HG03139 (cell line): Measurements from ENCODE around the gene KIN.
"Not testable (repeated sequence)": the region's sequence is repeated elsewhere in the genome, so short reads cannot be mapped to it uniquely, and the experiment has no call there.

Experiments used
- ATAC-seq: cut with Tn5 transposase; IDR thresholded peaks from one replicate; pipeline ENCODE4 v1.9.1; 2021; ENCODE audit not compliant: unreplicated experiment

The KIN gene

DNA sequence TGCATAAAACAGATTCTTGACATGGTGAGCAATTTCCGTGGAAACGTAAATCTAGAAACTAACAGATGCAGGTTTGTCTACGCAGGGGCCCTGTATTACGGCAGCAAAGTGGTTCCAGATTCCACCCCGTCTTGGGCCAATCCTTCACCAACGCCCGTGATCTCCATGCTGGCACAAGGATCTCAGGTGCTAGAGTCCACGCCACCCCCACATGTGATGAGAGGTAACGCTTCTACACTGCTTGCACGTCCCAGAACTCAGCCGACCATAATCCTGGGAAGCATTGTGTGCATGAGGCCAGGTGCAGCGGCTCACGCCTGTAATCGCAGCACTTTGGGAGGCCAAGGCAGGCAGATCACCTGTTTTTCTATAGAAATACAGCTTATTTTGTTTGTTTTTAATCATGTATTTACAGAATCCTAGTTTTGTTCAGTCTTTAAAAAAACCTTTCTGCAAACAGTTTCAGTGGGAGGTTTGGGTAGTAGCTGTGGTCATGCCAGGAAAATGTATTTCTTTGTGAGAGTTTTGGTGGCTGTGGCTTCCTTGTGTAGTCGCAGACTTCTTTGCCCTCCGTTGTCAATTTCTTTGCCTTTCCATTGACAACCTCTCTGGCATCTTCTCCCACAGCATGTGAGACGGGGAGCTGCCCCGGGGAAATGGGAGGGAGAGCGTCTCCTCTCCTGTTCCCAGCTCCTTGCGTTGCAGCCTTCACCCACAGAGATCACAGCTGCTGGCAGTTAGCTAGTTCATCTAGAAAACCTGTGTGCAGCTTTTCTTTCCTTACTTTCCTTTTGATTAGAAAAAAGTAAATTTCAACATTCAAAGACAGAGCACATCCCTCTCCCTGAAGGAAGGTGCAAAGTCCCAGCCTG is 49.0 kb downstream of the KIN start:
- ATAC-seq: no peak

DNA sequence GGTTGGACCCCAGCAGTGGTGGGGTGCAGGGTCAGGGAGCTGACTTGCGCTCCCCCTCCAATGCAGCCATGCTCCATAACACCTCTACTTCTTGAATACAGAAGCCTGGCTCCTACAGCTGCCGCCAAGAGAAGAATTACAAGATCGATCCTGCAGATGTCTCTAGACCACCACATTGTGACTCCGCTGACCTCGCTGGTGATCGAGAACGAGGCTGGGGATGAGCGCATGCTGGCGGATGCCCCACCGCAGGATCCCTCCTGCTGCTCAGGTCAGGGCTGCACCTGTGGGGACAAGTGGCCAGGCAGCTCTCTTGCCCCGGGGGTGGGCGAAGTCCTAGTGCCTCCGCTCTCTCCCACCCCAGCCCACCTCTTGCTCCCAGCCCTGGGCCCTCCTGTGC is 53.0 kb downstream of the KIN start:
- no peak for ATAC-seq

DNA sequence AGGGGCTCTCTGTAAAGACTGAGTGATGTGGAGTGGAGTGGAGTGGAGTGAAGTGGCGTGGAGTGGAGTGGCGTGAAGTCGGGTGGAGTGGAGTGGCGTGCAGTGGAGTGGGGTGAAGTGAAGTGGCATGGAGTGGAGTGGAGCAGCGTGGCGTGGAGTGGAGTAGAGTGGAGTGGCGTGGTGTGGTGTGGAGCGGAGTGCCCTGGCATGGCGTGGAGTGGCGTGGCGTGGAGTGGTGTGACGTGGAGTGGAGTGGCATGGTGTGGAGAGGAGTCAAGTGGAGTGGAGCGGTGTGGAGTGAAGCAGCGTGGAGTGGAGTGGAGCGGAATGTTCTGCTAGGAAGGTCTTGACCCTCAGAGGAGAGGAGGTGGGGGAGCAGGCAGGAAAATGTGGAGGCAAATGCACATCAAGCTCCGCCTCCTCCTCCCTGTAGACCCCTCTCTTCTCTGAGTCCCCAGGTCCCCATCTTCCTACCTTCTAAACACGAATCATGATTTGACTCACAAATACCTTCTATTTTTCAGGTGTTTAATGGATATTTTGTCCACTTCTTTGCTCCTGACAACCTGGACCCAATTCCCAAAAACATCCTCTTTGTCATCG is 64.8 kb downstream of the KIN start:
- no peak for ATAC-seq

DNA sequence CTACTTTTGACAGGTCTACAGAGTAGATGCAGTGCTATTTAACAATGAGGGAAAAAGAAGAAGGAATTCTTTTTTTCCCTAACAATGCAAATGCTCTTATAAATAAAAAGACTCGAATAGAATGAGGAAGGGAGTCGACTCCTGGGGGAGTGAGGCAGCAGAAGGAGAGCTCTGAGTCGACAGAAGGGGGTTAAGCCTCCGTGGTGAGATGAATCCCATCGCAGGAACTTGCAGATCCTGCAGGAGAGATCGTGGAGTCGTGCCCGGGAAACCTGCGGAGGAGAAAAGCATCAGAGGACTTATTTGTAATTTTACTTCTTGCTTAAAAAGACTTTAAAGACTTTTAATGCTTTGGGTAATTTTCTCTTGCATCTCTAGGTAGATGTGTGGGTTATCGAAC is 67.3 kb downstream of the KIN start:
- no peak for ATAC-seq

DNA sequence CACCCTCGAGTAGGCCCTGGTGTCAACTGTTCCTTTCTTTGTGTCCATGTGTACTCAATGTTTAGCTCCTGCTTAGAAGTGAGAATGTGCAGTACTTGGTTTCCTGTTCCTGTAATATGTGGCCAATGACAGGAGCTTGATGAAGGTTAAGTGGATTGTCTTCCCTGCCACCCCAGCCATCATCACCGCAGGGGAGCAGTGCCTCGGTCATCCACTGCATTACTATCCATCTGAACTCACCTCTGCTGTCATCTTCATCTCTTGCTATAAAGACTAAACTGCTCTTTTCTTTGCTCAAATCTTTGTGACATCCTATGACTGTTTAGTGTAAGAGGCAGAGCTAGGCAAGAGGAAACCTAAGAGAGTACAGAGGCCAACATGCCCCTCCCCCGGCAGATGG is 69.1 kb downstream of the KIN start:
- no peak for ATAC-seq

DNA sequence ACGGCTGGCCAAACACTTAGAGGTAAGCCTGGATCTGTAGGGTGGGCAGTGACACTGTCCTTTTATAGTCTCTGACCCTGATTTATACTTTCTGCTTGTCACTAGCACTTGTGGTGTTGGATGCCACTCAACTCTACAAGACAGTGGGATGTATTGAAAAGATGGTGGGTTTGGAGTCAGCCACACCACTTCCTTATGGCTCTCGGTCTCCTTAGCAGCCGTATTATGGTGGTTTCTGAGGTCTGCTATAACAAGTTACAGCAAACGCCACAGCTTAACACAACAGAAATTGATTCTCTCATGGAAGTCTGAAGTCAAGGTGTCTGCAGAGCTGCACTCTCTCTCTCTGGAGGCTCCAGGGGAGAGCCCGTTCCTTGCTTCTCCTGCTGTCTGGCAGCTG is 70.0 kb downstream of the KIN start:
- ATAC-seq: no peak

DNA sequence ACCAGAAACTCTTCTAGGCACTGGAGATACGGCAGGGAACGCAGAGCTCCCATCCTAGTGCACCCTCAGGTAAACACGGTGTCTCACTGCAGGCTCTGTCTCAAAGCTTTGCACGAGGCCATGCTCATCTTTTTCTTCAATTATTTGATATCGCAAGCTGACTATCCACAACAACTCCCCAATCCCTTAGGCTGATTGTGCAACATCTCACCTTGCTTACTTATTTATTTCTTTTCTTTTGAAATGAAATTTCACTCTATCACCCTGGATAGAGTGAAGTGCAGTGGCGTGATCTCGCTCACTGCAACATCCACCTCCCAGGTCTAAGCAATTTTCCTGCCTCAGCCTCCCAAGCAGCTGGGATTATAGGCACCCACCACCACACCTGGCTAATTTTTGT is 72.3 kb downstream of the KIN start:
- ATAC-seq: no peak

DNA sequence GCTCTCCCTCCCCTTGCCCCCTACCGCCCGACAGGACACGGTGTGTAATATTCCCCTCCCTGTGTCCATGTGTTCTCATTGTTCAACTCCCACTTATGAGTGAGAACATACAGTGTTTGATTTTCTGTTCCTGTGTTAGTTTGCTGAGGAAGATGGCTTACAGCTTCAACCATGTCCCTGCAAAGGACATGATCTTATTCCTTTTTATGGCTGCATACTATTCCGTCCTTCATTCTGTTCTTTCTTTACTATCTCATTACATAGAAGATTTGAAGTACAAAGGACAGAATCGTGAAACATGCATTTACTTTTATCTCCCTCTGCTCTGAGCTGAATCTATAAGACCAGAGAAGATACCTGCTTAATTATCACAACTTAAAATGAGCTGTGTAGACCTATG is 76.7 kb downstream of the KIN start:
- not testable (repeated sequence) for ATAC-seq

DNA sequence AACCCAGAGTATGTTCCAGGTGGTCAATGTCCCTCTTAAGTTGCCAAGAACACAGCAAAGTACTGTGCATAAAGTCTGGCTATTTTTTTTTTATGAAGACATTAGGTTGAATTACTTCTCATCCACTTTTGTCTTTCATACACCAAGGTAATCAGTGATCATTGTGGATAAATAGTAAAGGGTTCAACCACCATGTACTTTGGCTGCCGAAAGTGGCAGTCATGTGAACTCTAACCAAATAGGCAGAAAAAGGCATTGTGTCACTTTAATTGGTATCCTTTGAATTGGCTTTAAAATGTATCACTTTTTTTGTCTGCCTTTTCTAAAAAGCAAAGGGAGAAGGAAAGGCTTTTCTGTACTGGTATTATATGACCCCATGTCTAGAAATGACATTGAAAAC is 77.3 kb downstream of the KIN start:
- no peak for ATAC-seq

DNA sequence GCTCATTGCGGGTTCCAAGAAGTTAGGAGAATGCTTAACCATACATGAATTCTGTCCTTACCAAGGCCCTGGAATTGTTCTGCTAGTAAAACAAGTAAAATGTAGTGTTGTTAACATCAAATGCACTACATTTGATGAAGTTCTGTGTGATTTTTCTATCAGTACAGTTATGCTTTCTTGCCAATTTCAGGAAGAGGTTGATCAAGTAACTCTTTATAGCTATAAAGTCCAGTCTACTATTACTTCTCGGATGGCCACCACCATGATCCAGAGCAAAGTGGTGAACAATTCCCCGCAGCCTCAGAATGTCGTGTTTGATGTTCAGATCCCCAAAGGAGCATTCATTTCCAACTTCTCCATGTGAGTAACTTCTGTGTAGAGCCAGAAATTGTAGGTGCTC is 79.0 kb downstream of the KIN start:
- no peak for ATAC-seq

DNA sequence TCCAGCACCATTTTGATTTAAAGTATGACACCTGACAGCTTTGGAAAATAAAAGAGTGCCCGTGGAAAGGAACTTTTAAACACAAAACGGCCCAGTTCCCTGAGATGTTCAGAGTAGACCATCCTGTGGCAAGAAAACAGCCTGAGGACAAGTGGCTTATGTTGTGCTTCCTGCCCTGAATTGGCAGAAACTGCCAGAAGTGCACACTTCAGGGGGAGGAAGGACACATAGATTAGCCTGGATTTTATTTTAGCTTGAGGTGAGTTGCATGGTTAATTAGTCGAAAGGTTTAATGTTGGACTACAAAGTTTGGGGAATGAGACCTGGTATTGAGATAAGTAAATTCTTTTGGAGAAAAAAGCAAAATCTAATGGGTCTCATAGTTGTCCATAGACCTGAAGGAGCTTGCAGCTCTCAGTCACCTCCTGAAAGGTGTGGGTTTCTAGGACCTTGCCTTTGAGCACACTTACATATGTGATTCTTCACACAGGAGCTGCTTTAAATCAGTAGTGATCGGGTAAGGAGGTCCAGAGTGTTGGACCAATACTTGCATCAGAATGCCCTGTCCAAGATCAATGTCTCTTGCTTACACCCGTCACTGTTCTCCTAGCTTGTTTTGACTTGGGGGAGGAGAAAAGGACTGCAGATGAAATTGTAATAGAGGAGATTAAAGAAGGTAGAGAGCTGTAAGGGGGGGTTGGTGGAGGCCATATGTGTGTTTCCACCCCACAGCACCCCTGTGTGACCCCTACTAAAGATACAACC is 79.8 kb downstream of the KIN start:
- ATAC-seq: no peak

DNA sequence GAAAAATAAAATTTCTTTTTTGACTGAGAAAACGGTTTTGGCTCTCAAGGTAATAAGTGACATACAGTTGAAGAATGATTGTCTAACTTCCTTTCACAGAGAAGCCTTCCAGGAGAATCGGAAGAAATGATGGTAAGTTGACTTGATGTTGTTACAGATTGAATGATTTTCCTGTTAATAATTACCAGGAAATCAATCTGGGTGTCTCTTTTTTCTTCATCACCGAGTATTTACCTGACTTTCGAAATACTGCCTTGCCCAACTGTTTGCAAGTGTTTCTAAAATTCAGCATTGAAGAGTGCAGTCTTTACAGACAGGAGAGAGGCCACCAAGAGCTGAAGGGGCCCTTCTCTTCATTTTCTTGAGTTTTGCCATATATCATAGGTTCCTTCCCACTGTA is 80.7 kb downstream of the KIN start:
- ATAC-seq: no peak

DNA sequence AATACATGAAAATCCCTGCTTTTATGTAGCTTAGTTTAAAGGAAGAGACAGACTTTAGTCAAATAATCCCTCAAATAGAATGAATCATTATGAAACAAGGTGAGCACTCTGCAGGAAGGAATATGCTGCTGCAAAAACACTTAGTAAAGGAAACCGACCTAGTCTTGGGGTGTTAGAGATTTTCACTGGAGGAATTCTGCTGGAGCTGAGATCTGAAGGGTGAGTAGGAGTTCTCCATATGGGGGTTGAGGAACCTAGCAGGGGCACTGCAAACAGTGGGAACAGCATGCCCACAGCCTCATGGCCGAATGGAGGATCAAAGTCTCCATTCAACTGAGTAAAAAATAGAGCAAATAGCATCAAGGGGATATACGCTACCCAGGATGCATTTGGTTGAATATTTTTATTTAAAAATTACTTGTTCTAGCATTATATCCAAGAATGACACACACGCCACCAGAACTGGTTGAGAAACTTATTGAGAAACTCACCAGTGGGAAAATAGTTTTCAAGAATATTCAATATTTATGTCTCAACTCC is 81.2 kb downstream of the KIN start:
- ATAC-seq: no peak

DNA sequence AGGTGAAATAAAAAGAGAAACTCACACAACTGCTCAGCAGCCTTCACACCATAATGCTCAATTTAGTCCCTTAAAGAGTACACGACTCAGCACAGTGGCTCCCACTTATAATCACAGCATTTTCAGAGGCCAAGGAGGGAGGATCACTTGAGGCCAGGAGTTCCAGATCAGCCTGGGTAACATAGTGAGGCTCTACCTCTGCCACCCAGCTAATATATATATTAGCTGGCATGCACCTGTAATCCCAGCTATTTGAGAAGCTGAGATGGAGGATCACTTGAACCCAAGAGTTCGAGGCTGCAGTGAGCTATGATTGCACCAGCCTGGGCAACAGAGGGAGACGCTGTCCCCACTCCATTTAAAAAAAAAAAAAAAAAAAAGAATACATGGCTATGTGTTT is 82.5 kb downstream of the KIN start:
- no peak for ATAC-seq

DNA sequence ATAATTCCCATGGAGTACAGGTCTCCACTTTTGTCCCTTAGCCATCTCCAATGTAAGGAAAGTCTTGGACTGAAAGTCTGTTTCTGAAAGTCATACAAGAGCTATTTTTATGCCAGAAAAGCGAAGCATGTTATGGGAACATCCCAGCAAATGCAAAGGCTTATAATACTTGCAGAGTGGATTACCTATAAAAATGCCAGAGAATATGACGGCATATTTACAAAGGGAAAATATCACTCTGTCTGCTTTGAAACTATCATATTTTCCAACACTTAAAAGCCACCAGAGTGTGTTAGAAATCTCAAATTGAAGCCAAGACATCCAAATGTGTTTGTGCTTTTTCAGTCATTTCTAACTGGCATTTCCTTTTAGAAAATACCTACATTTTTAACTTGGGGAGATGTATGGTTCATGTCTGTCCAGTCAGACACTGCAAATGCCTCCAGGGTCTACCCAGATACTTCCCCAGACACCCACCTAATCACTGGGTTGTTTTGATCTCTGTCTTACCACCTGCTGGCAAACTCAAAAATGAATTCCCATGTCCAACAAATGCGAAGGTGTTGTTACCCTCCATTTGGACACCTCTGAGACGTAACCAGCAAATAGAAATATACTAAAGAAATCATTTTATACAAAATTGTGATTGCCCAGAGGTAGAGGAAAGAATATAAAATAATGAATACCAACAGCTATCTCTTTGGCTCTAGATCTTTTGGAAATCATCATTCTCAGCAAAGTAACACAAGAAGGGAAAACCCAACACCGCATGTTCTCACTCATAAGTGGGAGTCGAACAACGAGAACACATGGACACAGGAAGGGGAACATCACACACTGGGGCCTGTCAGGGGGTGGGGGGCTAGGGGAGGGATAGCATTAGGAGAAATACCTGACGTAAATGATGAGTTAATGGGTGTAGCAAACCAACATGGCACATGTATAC is 83.4 kb downstream of the KIN start:
- ATAC-seq: no peak

DNA sequence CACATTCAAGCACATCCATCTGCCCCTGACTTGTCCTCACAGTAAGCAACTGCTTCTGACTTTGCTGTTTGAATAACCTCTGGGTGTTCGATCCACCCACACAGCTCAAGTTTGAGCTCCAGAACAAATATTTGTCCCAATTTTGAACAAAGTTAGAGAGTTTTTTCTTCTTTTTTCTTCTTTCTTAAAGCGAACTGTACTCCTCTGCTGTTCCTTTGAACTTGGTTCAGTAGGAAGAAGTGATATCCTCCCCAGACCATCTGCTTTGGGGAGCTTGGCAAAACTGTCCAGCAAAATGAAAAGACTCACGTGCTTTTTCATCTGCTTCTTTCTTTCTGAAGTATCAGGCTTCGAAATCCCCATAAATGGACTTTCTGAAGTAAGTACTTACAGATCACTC is 84.7 kb downstream of the KIN start, which contains the start of gene ITIH2:
ITIH2 (plus strand) TSS at position 177 of the 400 bp plus-strand sequence; CDS start at position 296, 119 bp downstream.
- ATAC-seq: no peak

DNA sequence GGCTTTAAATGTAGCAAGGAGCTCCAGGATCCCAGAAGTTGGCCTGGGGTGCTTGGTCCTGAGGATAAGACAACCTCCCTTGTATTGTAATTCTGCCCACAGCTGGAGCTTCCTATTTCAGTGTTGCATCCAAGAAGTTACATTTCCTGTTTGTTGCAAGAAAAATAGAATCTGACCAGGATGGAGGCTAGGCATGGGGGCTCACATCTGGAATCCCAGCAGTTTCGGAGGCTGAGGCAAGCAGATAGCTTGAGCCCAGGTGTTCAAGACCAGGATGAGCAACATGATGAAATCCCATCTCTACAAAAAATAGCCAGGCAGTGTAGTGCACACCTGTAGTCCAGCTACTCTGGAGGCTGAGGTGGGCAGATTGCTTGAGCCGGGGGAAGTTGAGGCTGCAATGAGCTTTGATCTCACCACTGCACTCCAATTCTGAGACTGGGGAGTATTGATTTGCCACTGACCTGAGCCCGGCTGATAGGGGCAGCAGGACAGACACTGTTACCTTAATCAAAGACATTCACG is 85.4 kb downstream of the KIN start:
- no peak for ATAC-seq

DNA sequence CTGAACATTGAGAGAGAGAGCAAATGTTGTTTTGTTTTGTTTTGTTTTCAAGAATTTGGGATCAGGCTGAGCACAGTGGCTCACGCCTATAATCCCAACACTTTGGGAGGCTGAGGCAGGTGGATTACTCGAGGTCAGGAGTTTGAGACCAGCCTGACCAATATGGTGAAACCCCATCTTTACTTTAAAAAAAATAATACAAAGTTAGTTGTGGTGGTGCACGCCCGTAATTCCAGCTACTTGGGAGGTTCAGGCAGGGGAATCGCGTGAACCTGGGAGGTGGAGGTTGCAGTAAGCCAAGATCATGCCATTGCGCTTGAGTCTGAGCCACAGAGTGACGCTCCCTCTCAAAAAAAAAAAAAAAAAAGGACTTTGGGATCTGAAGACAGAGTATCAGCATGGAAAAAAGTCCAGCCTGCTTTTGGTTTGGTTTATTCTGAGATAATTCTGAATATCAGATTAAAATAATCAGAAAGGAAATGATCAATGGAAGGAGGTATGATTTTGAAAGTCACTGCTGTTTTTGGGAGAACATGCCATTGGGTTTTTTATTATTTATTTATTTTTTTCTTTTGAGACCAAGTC is 86.5 kb downstream of the KIN start:
- no peak for ATAC-seq
